Hippocampal formation (tissue), 2 donors: ENCODE results near the gene NME9.

Source experiments
- DNase-seq, 2 donors: peaks; one replicate each; lab custom pipeline; 2025; lab: John Stamatoyannopoulos, UW

Gene NME9

DNA sequence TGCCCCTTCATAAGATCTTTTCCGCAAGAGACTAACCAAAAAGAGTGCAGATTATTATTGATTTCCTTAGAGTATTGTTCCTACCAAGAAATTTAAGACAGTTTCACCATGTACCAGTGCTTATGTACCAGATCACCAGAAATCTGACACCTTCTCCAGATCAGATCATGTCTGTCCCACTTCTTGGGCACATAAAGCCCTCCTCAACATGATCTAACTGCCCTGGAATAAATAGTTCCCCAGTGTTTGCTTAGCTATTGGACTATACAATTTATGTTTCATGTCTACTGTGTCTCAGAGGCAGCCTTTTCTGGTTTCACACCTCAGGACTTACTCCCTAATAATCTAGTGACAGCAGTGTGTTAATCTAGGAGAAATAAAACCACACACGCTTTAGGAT is 46.8 kb downstream of the NME9 start:
- no peak for DNase-seq

DNA sequence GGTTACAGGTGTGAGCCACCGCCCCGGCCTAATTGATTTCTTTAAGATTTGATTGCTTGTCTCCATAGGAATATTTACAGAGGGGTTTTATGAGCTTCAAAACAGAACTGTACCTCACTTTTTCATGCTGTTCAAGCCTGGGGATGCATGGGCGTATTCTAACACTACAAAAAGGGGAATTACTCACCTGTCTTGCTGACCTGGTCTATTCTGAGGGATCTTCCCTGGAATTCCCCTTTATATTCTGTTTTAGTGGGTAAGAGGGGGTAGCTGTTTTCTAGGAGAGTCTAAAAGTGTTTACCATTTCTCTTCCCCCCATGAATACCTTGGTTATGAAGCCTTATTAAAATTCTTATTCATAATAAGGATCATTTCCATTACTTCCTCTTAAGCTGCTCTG is 48.1 kb downstream of the NME9 start:
- no peak for DNase-seq

DNA sequence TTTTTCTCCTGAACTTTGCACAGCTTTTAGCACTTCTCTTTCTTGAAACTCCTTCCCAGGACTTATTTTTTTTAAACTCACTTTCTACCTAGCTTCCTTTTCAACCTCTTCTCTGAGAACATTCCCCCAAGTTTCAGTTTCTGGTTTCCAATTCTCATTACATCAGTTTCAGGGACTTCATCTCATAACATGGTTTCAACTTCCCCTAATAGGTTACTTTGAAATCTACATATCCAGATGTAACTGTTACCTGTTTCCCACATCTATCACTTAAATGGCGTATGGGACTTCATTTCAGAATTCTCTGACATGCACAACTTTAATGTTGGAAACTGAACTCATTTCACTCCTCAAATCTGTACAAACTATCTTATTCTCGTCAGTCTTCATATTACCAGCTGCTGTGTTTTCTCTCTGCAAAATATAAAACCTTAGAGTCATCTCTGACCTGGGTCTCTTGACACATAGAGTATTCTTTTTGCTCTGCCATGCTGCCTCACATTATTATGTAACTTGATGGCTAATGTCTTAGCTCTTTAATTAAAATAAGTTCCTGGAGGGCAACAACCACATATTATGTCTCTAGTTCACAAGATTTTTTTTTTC is 58.4 kb downstream of the NME9 start:
- no peak for DNase-seq

GRCh38 chr3:138270245-138270644 is 59.4 kb downstream of the NME9 start:
- no peak for DNase-seq

GRCh38 chr3:138267083-138267482 is 62.6 kb downstream of the NME9 start:
- no peak for DNase-seq

DNA sequence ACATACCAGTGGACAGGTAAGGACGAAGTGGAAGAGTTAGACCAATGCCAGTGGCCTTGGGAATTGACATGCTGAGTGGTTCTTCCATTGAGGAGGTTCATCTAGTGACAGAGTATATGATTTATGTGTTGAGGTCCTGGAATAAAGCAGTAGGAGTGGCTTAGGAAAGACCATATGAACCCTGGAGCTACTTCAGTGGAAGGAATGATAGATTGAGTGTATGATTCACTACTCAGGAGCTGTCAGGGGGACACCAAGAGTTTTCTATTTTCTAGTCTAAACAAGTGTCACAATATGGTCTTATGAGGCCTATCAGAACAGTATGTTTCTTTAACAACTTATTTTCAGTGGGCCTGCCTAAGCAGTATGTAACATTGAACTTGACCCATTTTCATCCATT is 63.9 kb downstream of the NME9 start:
- no peak for DNase-seq

DNA sequence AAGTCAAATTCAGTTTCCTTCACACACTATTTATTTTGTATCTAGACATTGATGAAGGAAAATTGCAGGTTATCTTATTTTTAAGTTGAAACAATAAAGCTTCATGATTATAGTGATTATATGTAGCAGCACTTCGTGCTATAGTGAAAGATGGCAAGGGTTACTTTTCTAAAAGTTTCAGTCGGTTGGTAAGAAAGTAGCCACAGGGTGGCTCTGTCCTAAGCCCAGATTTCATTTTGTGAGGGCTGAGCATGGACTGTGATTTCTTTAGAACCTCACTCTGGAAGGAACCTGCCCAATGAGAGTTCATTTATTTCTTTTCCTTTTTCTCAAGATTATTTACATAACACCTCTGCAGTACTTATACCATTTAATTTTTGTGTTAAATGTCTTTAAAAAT is 66.5 kb downstream of the NME9 start:
- no peak for DNase-seq

DNA sequence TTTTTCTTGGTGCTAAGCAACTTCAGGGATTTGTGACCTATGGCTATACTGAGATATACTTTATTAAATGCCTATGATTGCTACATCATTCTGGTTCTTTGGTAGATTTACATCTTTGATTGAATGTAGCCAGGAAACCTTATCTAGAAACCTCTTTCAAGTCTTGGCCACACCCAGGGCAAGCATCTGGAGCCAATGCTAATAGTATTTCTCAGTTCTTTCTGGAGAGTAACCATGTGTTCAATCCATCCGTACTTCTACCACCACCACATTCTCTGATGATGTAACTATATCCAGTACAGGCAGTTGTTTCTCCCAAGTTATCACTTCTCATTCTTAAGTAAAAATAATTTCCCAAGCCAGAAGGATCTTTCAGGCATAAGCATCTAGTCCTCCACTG is 69.0 kb downstream of the NME9 start:
- DNase-seq, result no peak

GRCh38 chr3:138259126-138259525 is 70.5 kb downstream of the NME9 start:
- no peak for DNase-seq

GRCh38 chr3:138257986-138258385 is 71.7 kb downstream of the NME9 start:
- DNase-seq, result no peak

- no peak for DNase-seq
Observed at GRCh38 chr3:138256022-138256421, 73.6 kb downstream of the NME9 start.

DNA sequence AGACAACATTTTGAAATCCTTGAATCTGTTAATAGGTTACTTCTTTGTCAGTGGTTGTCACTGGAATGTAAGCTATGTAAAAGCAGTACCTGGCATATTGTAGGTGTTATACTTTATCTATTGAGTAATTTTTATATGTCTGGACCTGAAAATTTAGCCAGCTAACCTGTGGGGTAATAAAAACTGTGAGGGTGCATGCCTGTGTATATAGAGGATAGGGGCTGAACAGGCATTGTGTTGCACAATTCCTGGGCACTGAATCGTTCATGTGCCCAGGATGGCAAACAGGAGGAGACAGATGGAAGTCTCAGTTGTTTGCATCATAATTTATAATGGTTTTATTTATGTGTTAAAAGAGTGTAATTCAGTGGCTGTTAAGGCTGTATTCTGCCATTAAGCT is 75.4 kb downstream of the NME9 start:
- DNase-seq, result no peak

- DNase-seq, result no peak
Observed at GRCh38 chr3:138253609-138254008, 76.0 kb downstream of the NME9 start.
